ENCODE data around the gene ROPN1. TPM values are rescaled to one million over a fixed set of nuclear protein-coding genes. Genes with fewer than 3 reads are reported as not detected.

Gene ROPN1
- total RNA-seq, 4 donors from 2014 or later, result 1.2 to 3.8 TPM; not detected in 2

DNA sequence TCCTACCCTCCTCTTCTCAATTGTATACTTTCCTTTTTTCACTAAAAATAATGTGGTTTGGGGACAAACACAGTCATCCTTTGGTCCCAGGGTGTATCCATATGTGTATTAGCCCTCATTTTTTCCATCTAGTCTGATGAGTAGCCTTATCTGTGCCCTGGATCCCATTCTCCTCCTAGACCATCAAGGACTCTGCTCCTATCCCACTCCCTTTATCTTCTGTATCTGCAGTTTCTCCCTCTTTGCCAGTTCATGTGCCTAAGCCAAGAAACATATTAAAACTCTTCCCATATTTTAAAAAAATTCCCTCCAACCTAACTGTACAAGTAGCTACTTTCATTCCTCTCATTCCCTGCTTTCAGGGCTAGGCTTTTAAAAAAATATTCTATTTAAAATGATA, 56.1 kb downstream of the ROPN1 start:
- TF ChIP-seq, protein P1, sequence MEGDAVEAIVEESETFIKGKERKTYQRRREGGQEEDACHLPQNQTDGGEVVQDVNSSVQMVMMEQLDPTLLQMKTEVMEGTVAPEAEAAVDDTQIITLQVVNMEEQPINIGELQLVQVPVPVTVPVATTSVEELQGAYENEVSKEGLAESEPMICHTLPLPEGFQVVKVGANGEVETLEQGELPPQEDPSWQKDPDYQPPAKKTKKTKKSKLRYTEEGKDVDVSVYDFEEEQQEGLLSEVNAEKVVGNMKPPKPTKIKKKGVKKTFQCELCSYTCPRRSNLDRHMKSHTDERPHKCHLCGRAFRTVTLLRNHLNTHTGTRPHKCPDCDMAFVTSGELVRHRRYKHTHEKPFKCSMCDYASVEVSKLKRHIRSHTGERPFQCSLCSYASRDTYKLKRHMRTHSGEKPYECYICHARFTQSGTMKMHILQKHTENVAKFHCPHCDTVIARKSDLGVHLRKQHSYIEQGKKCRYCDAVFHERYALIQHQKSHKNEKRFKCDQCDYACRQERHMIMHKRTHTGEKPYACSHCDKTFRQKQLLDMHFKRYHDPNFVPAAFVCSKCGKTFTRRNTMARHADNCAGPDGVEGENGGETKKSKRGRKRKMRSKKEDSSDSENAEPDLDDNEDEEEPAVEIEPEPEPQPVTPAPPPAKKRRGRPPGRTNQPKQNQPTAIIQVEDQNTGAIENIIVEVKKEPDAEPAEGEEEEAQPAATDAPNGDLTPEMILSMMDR (IDR thresholded peaks at IDR 0.05), result no peak
- no peak for TF ChIP-seq POLR2A (IDR thresholded peaks at IDR 0.05)
- H3K4me3 ChIP-seq (ENCODE audit: low read depth, poor library complexity, severe bottlenecking), result no peak overlapping the region
- intact Hi-C loops (cut with DNase I; ENCODE audit: low total_unique reads), result no loop called here
- no peak for DNase-seq (ENCODE audit: low spot score in 2 of 2)

DNA sequence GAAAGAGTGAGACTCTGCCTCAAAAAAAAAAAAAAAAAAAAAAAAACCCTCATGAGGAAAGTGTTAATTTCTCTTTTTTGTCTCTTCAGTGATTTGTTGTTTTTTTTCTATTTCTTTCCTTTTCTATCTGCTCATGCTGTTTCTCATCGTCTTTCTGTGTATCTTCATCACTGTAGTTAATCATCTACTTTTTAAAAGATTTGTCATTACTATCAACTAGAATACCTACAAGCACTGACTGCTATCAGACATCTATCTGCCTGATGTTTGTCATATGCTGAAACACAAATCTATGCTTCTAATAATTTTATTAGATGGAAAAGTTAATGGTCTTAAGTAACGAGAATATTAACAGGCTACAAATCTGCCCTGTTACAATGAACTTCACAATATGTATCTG, 57.7 kb downstream of the ROPN1 start:
- DNase-seq (ENCODE audit: low spot score in 2 of 2), result no peak
- intact Hi-C loops (cut with DNase I; ENCODE audit: low total_unique reads), result no loop called here
- 82 to 93% methylated on average over 2 of the region's 2 CpGs for WGBS, 2 donors
- TF ChIP-seq POLR2A (IDR thresholded peaks at IDR 0.05), result no peak
- TF ChIP-seq, protein P1 (IDR thresholded peaks at IDR 0.05), result no peak
- H3K4me3 ChIP-seq (ENCODE audit: low read depth, poor library complexity, severe bottlenecking), result no peak overlapping the region

DNA sequence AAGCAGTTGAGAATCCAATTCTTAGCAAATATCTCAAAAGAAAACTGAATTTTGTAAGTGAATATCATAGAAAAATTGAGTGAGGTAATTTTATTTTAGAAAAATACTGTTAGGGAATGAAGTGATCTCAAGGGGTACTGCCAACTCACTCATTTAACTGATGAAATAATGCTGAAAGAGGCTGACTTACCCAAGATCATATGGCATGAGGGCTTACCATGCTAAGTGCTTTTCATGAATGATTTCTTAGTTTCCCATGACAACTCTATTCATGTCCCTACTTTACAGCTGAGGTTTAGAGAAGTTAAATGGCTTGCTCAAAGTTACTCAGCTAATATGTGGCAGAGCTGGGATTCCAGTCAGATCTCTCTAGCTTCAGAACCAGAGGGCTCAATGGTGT, 61.5 kb downstream of the ROPN1 start:
- DNase-seq (ENCODE audit: low spot score in 2 of 2), result no peak
- H3K4me3 ChIP-seq (ENCODE audit: low read depth, poor library complexity, severe bottlenecking), result no peak overlapping the region
- intact Hi-C loops (cut with DNase I; ENCODE audit: low total_unique reads), result no loop called here
- TF ChIP-seq, protein P1 (IDR thresholded peaks at IDR 0.05), result no peak
- TF ChIP-seq POLR2A (IDR thresholded peaks at IDR 0.05), result no peak

DNA sequence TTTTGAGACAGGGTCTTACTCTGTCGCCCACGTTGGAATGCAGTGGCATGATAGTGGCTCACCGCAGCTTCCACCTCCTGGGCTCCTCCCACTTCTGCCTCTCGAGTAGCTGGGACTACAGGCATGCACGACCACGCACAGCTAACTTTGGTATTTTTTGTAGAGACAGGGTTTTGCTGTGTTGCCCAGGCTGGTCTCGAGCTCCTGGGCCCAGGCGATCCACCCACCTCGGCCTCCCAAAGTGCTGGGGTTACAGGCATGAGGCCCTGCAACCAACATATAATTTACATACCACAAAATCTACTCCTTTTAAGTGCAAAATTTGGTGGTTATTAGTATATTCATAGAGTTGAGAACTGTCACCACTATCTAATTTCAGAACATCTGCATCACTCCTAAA, 62.6 kb downstream of the ROPN1 start:
- 91 to 98% methylated on average over 9 of the region's 9 CpGs for WGBS, 2 donors
- TF ChIP-seq, protein P1 (IDR thresholded peaks at IDR 0.05), result no peak
- TF ChIP-seq POLR2A (IDR thresholded peaks at IDR 0.05), result no peak
- no peak for DNase-seq (ENCODE audit: low spot score in 2 of 2)
- no peak overlapping the region for H3K4me3 ChIP-seq (ENCODE audit: low read depth, poor library complexity, severe bottlenecking)
- intact Hi-C loops (cut with DNase I; ENCODE audit: low total_unique reads), result no loop called here

DNA sequence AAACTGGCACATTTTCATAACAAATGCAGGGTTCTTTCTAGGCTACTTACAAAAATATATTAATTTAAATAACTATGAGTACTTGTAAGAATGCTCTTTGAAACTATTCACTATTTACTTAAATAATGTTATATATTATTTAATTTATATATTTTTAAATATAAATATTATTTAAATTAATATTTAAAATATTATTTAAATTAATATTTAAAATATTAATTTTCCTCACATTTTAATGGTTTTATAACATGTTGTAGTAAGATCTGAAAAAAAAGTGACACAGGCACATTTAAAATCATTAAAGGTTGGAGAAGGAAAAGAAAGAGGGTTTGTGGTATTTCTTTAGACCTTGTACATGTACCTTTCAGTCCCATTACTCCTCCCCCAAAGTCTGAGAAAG, 65.5 kb downstream of the ROPN1 start:
- TF ChIP-seq, protein P1 (IDR thresholded peaks at IDR 0.05), result no peak
- TF ChIP-seq POLR2A (IDR thresholded peaks at IDR 0.05), result no peak
- no peak overlapping the region for H3K4me3 ChIP-seq (ENCODE audit: low read depth, poor library complexity, severe bottlenecking)
- no peak for DNase-seq (ENCODE audit: low spot score in 2 of 2)
- intact Hi-C loops (cut with DNase I; ENCODE audit: low total_unique reads), result no loop called here

DNA sequence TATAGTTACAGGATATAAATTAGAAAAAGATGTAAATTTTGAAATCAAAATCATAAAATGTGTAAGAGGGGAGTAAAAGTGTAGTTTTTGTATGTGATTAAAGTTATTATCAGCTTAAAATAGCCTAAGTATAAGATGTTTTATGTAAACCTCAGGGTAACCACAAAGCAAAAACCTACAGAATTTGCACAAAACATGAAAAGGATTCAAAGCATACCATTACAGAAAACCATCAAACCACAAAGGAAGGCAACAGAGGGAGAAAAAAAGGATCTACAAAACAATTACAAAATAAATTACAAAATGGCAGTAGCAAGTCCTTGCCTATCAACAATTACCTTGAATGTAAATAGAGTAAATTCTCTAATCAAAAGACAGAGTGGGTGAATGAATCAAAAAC, 71.1 kb downstream of the ROPN1 start:
- no peak overlapping the region for H3K4me3 ChIP-seq (ENCODE audit: low read depth, poor library complexity, severe bottlenecking)
- intact Hi-C loops (cut with DNase I; ENCODE audit: low total_unique reads), result no loop called here
- no peak for DNase-seq (ENCODE audit: low spot score in 2 of 2)
- TF ChIP-seq POLR2A (IDR thresholded peaks at IDR 0.05), result no peak
- TF ChIP-seq, protein P1 (IDR thresholded peaks at IDR 0.05), result no peak
